HEK293 (cell line): Measurements from ENCODE around the gene FEV.

Source experiments
- CTCF ChIA-PET: fragments of 350-600 bp; formaldehyde crosslinking; extraction: SDS; loops from one replicate; lab custom pipeline; 2021; ENCODE audit warnings: antibody characterized with exemption; lab: Yijun Ruan, JAX
- POLR2A ChIA-PET: fragments of 300-600 bp; formaldehyde crosslinking; extraction: SDS; loops from one replicate; lab custom pipeline; 2020; ENCODE audit warnings: antibody characterized with exemption, inconsistent platforms; lab: Yijun Ruan, JAX
- H3K27ac ChIP-seq: fragments of 200-500 bp; sonication (Bioruptor generic); 2 replicates; pipeline ENCODE4 v1.5.1; 2014; ENCODE audit warnings: low read depth, low read length, control low read depth, inconsistent platforms; ENCODE audit errors: extremely low read depth
- H3K36me3 ChIP-seq, 2 experiments: fragments of 200-500 bp in 1 of 2; sonication (Bioruptor generic) in 1 of 2; 1 replicate in 1 of 2; 2 replicates in 1 of 2; pipeline ENCODE4 v1.5.1; 2014 to 2017; ENCODE audit warnings: inconsistent platforms in 2 of 2, low read length in 2 of 2; ENCODE audit not compliant: control insufficient read depth in 2 of 2, insufficient read depth in 1 of 2
- H3K4me1 ChIP-seq: fragments of 200-500 bp; sonication (Bioruptor generic); 2 replicates; pipeline ENCODE4 v1.5.1; 2014; ENCODE audit warnings: mild to moderate bottlenecking, low read length, inconsistent platforms; ENCODE audit not compliant: control insufficient read depth, insufficient read depth
- H3K4me3 ChIP-seq: 2 replicates; pipeline ENCODE4 v1.5.1; 2011; ENCODE audit warnings: low read depth, mild to moderate bottlenecking, control low read depth, low read length, moderate library complexity
- H3K9me3 ChIP-seq: fragments of 200-500 bp; sonication (Bioruptor generic); 2 replicates; pipeline ENCODE4 v1.5.1; 2014; ENCODE audit warnings: low read depth, low read length, inconsistent platforms; ENCODE audit not compliant: control insufficient read depth, insufficient read depth
- HOXD13 ChIP-seq: sonication (generic); formaldehyde crosslinking; IDR thresholded peaks from 2 replicates; pipeline ENCODE4 v1.8.0; 2022; ENCODE audit warnings: missing genetic modification reagents, borderline replicate concordance
- IKZF3 ChIP-seq: fragments of 450-650 bp; IDR thresholded peaks from 2 replicates; pipeline ENCODE4 v1.5.0; 2018; ENCODE audit warnings: missing biosample characterization, mild to moderate bottlenecking, missing genetic modification characterization, moderate library complexity
- KLF8 ChIP-seq: fragments of 450-650 bp; formaldehyde crosslinking; IDR thresholded peaks from 2 replicates; pipeline ENCODE4 v1.5.1; 2016; ENCODE audit warnings: missing biosample characterization, missing genetic modification characterization
- OVOL3 ChIP-seq: fragments of 450-650 bp; formaldehyde crosslinking; IDR thresholded peaks from 2 replicates; pipeline ENCODE4 v1.5.1; 2016; ENCODE audit warnings: missing biosample characterization, missing genetic modification characterization
- SCRT2 ChIP-seq: fragments of 450-650 bp; formaldehyde crosslinking; IDR thresholded peaks from 2 replicates; pipeline ENCODE4 v1.5.1; 2016; ENCODE audit warnings: missing biosample characterization, missing genetic modification characterization
- WT1 ChIP-seq: fragments of 450-650 bp; formaldehyde crosslinking; IDR thresholded peaks from 2 replicates; pipeline ENCODE4 v1.5.1; 2016; ENCODE audit warnings: missing biosample characterization, missing genetic modification characterization
- YY2 ChIP-seq: fragments of 450-650 bp; formaldehyde crosslinking; IDR thresholded peaks from 2 replicates; pipeline ENCODE4 v1.5.1; 2016; ENCODE audit warnings: missing biosample characterization, missing genetic modification characterization
- ZBTB48 ChIP-seq: fragments of 450-650 bp; formaldehyde crosslinking; IDR thresholded peaks from 2 replicates; pipeline ENCODE4 v1.5.1; 2016; ENCODE audit warnings: missing biosample characterization, missing genetic modification characterization
- ZNF175 ChIP-seq: fragments of 450-650 bp; formaldehyde crosslinking; IDR thresholded peaks from 2 replicates; pipeline ENCODE4 v1.5.1; 2016; ENCODE audit warnings: missing biosample characterization, missing genetic modification characterization
- ZNF266 ChIP-seq: fragments of 450-650 bp; formaldehyde crosslinking; IDR thresholded peaks from 2 replicates; pipeline ENCODE4 v1.5.1; 2016; ENCODE audit warnings: missing biosample characterization, missing genetic modification characterization, low read depth
- ZNF335 ChIP-seq: fragments of 450-650 bp; formaldehyde crosslinking; conservative IDR thresholded peaks from 2 replicates; pipeline ENCODE4 v1.5.1; 2016; ENCODE audit warnings: missing biosample characterization, missing genetic modification characterization
- ZNF366 ChIP-seq: fragments of 450-650 bp; formaldehyde crosslinking; conservative IDR thresholded peaks from 2 replicates; pipeline ENCODE4 v1.5.1; 2016; ENCODE audit warnings: missing biosample characterization, missing genetic modification characterization
- ZNF423 ChIP-seq: fragments of 450-650 bp; formaldehyde crosslinking; IDR thresholded peaks from 2 replicates; pipeline ENCODE4 v1.5.1; 2016; ENCODE audit warnings: missing biosample characterization, missing genetic modification characterization
- ZNF501 ChIP-seq: fragments of 450-650 bp; formaldehyde crosslinking; IDR thresholded peaks from 2 replicates; pipeline ENCODE4 v1.5.1; 2016; ENCODE audit warnings: missing biosample characterization, missing genetic modification characterization
- ZNF510 ChIP-seq: fragments of 450-650 bp; formaldehyde crosslinking; IDR thresholded peaks from 2 replicates; pipeline ENCODE4 v1.5.1; 2018; ENCODE audit warnings: mild to moderate bottlenecking, missing genetic modification characterization, missing biosample characterization; ENCODE audit not compliant: insufficient replicate concordance
- ZNF518A ChIP-seq: fragments of 450-650 bp; formaldehyde crosslinking; conservative IDR thresholded peaks from 2 replicates; pipeline ENCODE4 v1.5.1; 2016; ENCODE audit warnings: low read depth, missing biosample characterization, missing genetic modification characterization
- ZNF521 ChIP-seq: fragments of 450-650 bp; formaldehyde crosslinking; IDR thresholded peaks from 2 replicates; pipeline ENCODE4 v1.5.1; 2017; ENCODE audit warnings: missing biosample characterization, mild to moderate bottlenecking, missing genetic modification characterization
- ZNF558 ChIP-seq: fragments of 450-650 bp; formaldehyde crosslinking; IDR thresholded peaks from 2 replicates; pipeline ENCODE4 v1.5.1; 2016; ENCODE audit warnings: missing biosample characterization, missing genetic modification characterization
- ZNF585B ChIP-seq: fragments of 450-650 bp; formaldehyde crosslinking; IDR thresholded peaks from 2 replicates; pipeline ENCODE4 v1.5.1; 2016; ENCODE audit warnings: missing biosample characterization, missing genetic modification characterization
- ZNF623 ChIP-seq: fragments of 450-650 bp; formaldehyde crosslinking; IDR thresholded peaks from 2 replicates; pipeline ENCODE4 v1.5.1; 2016; ENCODE audit warnings: missing biosample characterization, missing genetic modification characterization
- ZNF660 ChIP-seq: fragments of 450-650 bp; IDR thresholded peaks from 2 replicates; pipeline ENCODE4 v1.5.1; 2018; ENCODE audit warnings: missing biosample characterization, mild to moderate bottlenecking, missing genetic modification characterization
- ZNF768 ChIP-seq: fragments of 450-650 bp; formaldehyde crosslinking; IDR thresholded peaks from 2 replicates; pipeline ENCODE4 v1.5.1; 2018; ENCODE audit warnings: missing biosample characterization, mild to moderate bottlenecking, missing genetic modification characterization
- TF ChIP-seq, protein P1 (sequence below): fragments of 450-650 bp; formaldehyde crosslinking; IDR thresholded peaks from 2 replicates; pipeline ENCODE4 v1.5.1; 2016; ENCODE audit warnings: missing biosample characterization, missing genetic modification characterization
- TF ChIP-seq, protein P2 (sequence below): fragments of 450-650 bp; formaldehyde crosslinking; IDR thresholded peaks from 2 replicates; pipeline ENCODE4 v1.5.1; 2016; ENCODE audit warnings: missing biosample characterization, missing genetic modification characterization
- TF ChIP-seq, protein P3 (sequence below): fragments of 450-650 bp; formaldehyde crosslinking; IDR thresholded peaks from 2 replicates; pipeline ENCODE4 v1.5.1; 2017; ENCODE audit warnings: missing biosample characterization, missing genetic modification characterization
- TF ChIP-seq, protein P4 (sequence below): fragments of 450-650 bp; formaldehyde crosslinking; IDR thresholded peaks from 2 replicates; pipeline ENCODE4 v1.5.1; 2016; ENCODE audit warnings: missing biosample characterization, missing genetic modification characterization, low read depth

FEV gene

GRCh38 chr2:218961229-218961628, 23.8 kb downstream of the FEV start:
- Histone ChIP-seq H3K9me3 (no peaks in the 10 kb centered on the region), H3K27ac (no peak overlapping the region), H3K4me3 (no peak overlapping the region), H3K36me3 (no peaks in the 10 kb centered on the region), H3K4me1 (peaks cover 9% of the 10 kb centered on the region)
- POLR2A ChIA-PET, result interaction anchor here (0.7 to 1.5 kb wide), 3 partner anchors 52 to 210 kb away, joined by 3 to 6 read pairs (median 5); no protein-coding TSS in a partner anchor
- CTCF ChIA-PET, result no interaction called here
- TF ChIP-seq HOXD13 (CRISPR knock-in tag), result no peak
- no peak for TF ChIP-seq ZNF623 (tag by site-specific recombination)
- no peak for TF ChIP-seq ZNF423 (tag by site-specific recombination)
- no peak for TF ChIP-seq ZNF585B (tag by site-specific recombination)
- TF ChIP-seq ZNF366, result peak; percentile 91
- TF ChIP-seq, protein P1, sequence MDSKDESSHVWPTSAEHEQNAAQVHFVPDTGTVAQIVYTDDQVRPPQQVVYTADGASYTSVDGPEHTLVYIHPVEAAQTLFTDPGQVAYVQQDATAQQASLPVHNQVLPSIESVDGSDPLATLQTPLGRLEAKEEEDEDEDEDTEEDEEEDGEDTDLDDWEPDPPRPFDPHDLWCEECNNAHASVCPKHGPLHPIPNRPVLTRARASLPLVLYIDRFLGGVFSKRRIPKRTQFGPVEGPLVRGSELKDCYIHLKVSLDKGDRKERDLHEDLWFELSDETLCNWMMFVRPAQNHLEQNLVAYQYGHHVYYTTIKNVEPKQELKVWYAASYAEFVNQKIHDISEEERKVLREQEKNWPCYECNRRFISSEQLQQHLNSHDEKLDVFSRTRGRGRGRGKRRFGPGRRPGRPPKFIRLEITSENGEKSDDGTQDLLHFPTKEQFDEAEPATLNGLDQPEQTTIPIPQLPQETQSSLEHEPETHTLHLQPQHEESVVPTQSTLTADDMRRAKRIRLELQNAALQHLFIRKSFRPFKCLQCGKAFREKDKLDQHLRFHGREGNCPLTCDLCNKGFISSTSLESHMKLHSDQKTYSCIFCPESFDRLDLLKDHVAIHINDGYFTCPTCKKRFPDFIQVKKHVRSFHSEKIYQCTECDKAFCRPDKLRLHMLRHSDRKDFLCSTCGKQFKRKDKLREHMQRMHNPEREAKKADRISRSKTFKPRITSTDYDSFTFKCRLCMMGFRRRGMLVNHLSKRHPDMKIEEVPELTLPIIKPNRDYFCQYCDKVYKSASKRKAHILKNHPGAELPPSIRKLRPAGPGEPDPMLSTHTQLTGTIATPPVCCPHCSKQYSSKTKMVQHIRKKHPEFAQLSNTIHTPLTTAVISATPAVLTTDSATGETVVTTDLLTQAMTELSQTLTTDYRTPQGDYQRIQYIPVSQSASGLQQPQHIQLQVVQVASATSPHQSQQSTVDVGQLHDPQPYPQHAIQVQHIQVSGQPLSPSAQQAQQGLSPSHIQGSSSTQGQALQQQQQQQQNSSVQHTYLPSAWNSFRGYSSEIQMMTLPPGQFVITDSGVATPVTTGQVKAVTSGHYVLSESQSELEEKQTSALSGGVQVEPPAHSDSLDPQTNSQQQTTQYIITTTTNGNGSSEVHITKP (tag by site-specific recombination), result no peak
- no peak for TF ChIP-seq ZNF501 (tag by site-specific recombination)
- TF ChIP-seq YY2 (tag by site-specific recombination), result peak; percentile 26; the same call in 1 of the 2 replicates
- TF ChIP-seq ZNF521, result no peak
- no peak for TF ChIP-seq ZNF768 (tag by site-specific recombination)
- TF ChIP-seq ZNF266, result no peak
- TF ChIP-seq, protein P2, sequence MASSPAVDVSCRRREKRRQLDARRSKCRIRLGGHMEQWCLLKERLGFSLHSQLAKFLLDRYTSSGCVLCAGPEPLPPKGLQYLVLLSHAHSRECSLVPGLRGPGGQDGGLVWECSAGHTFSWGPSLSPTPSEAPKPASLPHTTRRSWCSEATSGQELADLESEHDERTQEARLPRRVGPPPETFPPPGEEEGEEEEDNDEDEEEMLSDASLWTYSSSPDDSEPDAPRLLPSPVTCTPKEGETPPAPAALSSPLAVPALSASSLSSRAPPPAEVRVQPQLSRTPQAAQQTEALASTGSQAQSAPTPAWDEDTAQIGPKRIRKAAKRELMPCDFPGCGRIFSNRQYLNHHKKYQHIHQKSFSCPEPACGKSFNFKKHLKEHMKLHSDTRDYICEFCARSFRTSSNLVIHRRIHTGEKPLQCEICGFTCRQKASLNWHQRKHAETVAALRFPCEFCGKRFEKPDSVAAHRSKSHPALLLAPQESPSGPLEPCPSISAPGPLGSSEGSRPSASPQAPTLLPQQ (tag by site-specific recombination), result no peak
- TF ChIP-seq SCRT2 (tag by site-specific recombination), result peak; percentile 80
- TF ChIP-seq ZNF175 (tag by site-specific recombination), result no peak
- TF ChIP-seq ZNF558 (tag by site-specific recombination), result no peak
- TF ChIP-seq ZNF335 (tag by site-specific recombination), result no peak
- TF ChIP-seq WT1 (tag by site-specific recombination), result no peak
- TF ChIP-seq, protein P3, sequence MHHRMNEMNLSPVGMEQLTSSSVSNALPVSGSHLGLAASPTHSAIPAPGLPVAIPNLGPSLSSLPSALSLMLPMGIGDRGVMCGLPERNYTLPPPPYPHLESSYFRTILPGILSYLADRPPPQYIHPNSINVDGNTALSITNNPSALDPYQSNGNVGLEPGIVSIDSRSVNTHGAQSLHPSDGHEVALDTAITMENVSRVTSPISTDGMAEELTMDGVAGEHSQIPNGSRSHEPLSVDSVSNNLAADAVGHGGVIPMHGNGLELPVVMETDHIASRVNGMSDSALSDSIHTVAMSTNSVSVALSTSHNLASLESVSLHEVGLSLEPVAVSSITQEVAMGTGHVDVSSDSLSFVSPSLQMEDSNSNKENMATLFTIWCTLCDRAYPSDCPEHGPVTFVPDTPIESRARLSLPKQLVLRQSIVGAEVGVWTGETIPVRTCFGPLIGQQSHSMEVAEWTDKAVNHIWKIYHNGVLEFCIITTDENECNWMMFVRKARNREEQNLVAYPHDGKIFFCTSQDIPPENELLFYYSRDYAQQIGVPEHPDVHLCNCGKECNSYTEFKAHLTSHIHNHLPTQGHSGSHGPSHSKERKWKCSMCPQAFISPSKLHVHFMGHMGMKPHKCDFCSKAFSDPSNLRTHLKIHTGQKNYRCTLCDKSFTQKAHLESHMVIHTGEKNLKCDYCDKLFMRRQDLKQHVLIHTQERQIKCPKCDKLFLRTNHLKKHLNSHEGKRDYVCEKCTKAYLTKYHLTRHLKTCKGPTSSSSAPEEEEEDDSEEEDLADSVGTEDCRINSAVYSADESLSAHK (tag by site-specific recombination), result no peak
- TF ChIP-seq KLF8 (tag by site-specific recombination), result peak; percentile 43; the same call in 1 of the 2 replicates
- TF ChIP-seq ZBTB48, result 0 out of 2 replicates have a peak, but pooled peaks have one; percentile 16
- TF ChIP-seq ZNF510 (tag by site-specific recombination), result no peak
- TF ChIP-seq IKZF3 (tag by site-specific recombination), result no peak
- no peak for TF ChIP-seq ZNF660 (tag by site-specific recombination)
- TF ChIP-seq, protein P4, sequence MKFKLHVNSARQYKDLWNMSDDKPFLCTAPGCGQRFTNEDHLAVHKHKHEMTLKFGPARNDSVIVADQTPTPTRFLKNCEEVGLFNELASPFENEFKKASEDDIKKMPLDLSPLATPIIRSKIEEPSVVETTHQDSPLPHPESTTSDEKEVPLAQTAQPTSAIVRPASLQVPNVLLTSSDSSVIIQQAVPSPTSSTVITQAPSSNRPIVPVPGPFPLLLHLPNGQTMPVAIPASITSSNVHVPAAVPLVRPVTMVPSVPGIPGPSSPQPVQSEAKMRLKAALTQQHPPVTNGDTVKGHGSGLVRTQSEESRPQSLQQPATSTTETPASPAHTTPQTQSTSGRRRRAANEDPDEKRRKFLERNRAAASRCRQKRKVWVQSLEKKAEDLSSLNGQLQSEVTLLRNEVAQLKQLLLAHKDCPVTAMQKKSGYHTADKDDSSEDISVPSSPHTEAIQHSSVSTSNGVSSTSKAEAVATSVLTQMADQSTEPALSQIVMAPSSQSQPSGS (tag by site-specific recombination), result no peak
- no peak for TF ChIP-seq OVOL3 (tag by site-specific recombination)
- TF ChIP-seq ZNF518A, result no peak
